Forelimb muscle (tissue), 1 donor: ENCODE results near the gene CORO1C. TPM values are rescaled to one million over a fixed set of nuclear protein-coding genes. Genes with fewer than 3 reads are reported as not detected.

Experiments used
- DNase-seq: peaks from one replicate; pipeline ENCODE4 v3.0.0-alpha.2; 2013; ENCODE audit warnings: low read depth
- polyA plus RNA-seq: library from polyadenylated mRNA; unstranded; fragments of 120-200 nt; gene quantifications from one replicate; pipeline ENCODE4 v1.2.1, GENCODE V29; 2013; ENCODE audit not compliant: insufficient read length

CORO1C gene
- polyA plus RNA-seq, 1 donor = 71.6 TPM

GRCh38 chr12:108724890-108725151, 6.5 kb downstream of the CORO1C start:
- DNase-seq = no peak

GRCh38 chr12:108724054-108724889, 7.0 kb downstream of the CORO1C start:
- no peak for DNase-seq

- no peak for DNase-seq
Observed at GRCh38 chr12:108722992-108723766, 8.1 kb downstream of the CORO1C start.

- DNase-seq = no peak
Observed at GRCh38 chr12:108722463-108722862, 8.9 kb downstream of the CORO1C start.

GRCh38 chr12:108721824-108722223, 9.5 kb downstream of the CORO1C start:
- no peak for DNase-seq

GRCh38 chr12:108720757-108721514, 10.4 kb downstream of the CORO1C start:
- no peak for DNase-seq

- no peak for DNase-seq
Observed at GRCh38 chr12:108717243-108717642, 14.1 kb downstream of the CORO1C start.

- DNase-seq = no peak
Observed at GRCh38 chr12:108714866-108715265, 16.5 kb downstream of the CORO1C start.

GRCh38 chr12:108713471-108713870, 17.8 kb downstream of the CORO1C start:
- no peak for DNase-seq

GRCh38 chr12:108712925-108713203, 18.5 kb downstream of the CORO1C start:
- no peak for DNase-seq

- DNase-seq = no peak
Observed at GRCh38 chr12:108712165-108712924, 19.0 kb downstream of the CORO1C start.

- DNase-seq = no peak
Observed at GRCh38 chr12:108711489-108712164, 19.7 kb downstream of the CORO1C start.

GRCh38 chr12:108709697-108710096, 21.6 kb downstream of the CORO1C start:
- DNase-seq = no peak

GRCh38 chr12:108704527-108704926, 26.8 kb downstream of the CORO1C start:
- DNase-seq = no peak

- no peak for DNase-seq
Observed at GRCh38 chr12:108702595-108703320, 28.6 kb downstream of the CORO1C start.

- DNase-seq = no peak
Observed at GRCh38 chr12:108701779-108702441, 29.4 kb downstream of the CORO1C start.

- DNase-seq = no peak
Observed at GRCh38 chr12:108700833-108701541, 30.3 kb downstream of the CORO1C start.

GRCh38 chr12:108699955-108700563, 31.3 kb downstream of the CORO1C start:
- no peak for DNase-seq

GRCh38 chr12:108697905-108698304, 33.4 kb downstream of the CORO1C start:
- DNase-seq = no peak
